T-cell (primary cell): ENCODE measurements around the gene SSX5. TPM values are rescaled to one million over a fixed set of nuclear protein-coding genes. Genes with fewer than 3 reads are reported as not detected.
"Not testable (repeated sequence)": the region's sequence is repeated elsewhere in the genome, so short reads cannot be mapped to it uniquely, and the experiment has no call there.

Experiments
- ATAC-seq, 4 experiments: fragments of 200-7000 bp in 3 of 4; fragments of 150-1000 bp in 1 of 4; cut with Tn5 transposase; replicated peaks in 1 of 4; 1 replicate in 3 of 4; 2 replicates in 1 of 4; pipeline ENCODE4 v1.10.0; 2021; ENCODE audit warnings: moderate library complexity in 3 of 4, mild to moderate bottlenecking in 2 of 4, moderate number of reproducible peaks in 1 of 4
- CTCF ChIA-PET, 2 donors: fragments of 300-600 bp; sonication (Branson Sonifier 250); formaldehyde crosslinking; loops; one replicate each; lab custom pipeline; 2022; ENCODE audit warnings: antibody characterized with exemption in 2 of 2; lab: Charles Lee
- POLR2A ChIA-PET, 2 donors: fragments of 300-600 bp; sonication (Branson Sonifier 250); formaldehyde crosslinking; loops; one replicate each; lab custom pipeline; 2022; ENCODE audit warnings: antibody characterized with exemption in 2 of 2; lab: Charles Lee
- DNase-seq, 35 experiments: peaks; one replicate each; pipeline versions ENCODE4 v3.0.0 to v3.0.0-alpha.2; 2013 to 2023
- H3K27ac ChIP-seq: one replicate; pipeline ENCODE4 v1.5.1; 2013; ENCODE audit warnings: low read length
- H3K27me3 ChIP-seq, 2 experiments: replicated peaks in 1 of 2; 1 replicate in 1 of 2; 2 replicates in 1 of 2; pipeline versions ENCODE4 v1.6.1 to v1.7.0; 2013; ENCODE audit warnings: low read length in 1 of 2, mixed read lengths in 1 of 2; ENCODE audit not compliant: control insufficient read depth in 2 of 2, insufficient read depth in 2 of 2; ENCODE audit errors: extremely low read depth in 1 of 2
- H3K36me3 ChIP-seq, 2 donors: 1 replicate in 1 of 2; 2 replicates in 1 of 2; pipeline versions ENCODE4 v1.6.1 to v1.7.0; 2013; ENCODE audit warnings: low read length in 1 of 2; ENCODE audit not compliant: control insufficient read depth in 2 of 2, insufficient read depth in 1 of 2; ENCODE audit errors: extremely low read depth in 1 of 2
- H3K4me1 ChIP-seq, 2 experiments: 1 replicate in 1 of 2; 2 replicates in 1 of 2; pipeline versions ENCODE4 v1.6.1 to v1.7.0; 2013; ENCODE audit warnings: low read length in 2 of 2, mixed read lengths in 1 of 2; ENCODE audit not compliant: insufficient read depth in 2 of 2, control insufficient read depth in 1 of 2; ENCODE audit errors: extremely low read depth in 1 of 2
- H3K4me3 ChIP-seq, 2 donors: 1 replicate in 1 of 2; 2 replicates in 1 of 2; pipeline versions ENCODE4 v1.5.1 to v1.7.0; 2013; ENCODE audit warnings: mild to moderate bottlenecking in 2 of 2, low read length in 1 of 2, moderate library complexity in 1 of 2; ENCODE audit not compliant: control insufficient read depth in 1 of 2; ENCODE audit errors: extremely low read depth in 1 of 2
- H3K9me3 ChIP-seq: 2 replicates; pipeline ENCODE4 v1.7.0; 2013
- H3K27ac Mint-ChIP-seq, 2 donors: one replicate each; pipeline ENCODE4 v1.8.0; 2020 to 2021; ENCODE audit warnings: mild to moderate bottlenecking in 2 of 2, mixed read lengths in 2 of 2
- H3K27me3 Mint-ChIP-seq, 2 donors: one replicate each; pipeline ENCODE4 v1.8.0; 2021 to 2022; ENCODE audit warnings: mixed read lengths in 2 of 2
- H3K36me3 Mint-ChIP-seq: one replicate; pipeline ENCODE4 v1.8.0; 2021; ENCODE audit warnings: mixed read lengths
- H3K4me1 Mint-ChIP-seq, 3 donors: one replicate each; pipeline ENCODE4 v1.8.0; 2020 to 2022; ENCODE audit warnings: mixed read lengths in 3 of 3, mild to moderate bottlenecking in 1 of 3
- H3K4me3 Mint-ChIP-seq, 3 donors: one replicate each; pipeline ENCODE4 v1.8.0; 2020 to 2022; ENCODE audit warnings: mild to moderate bottlenecking in 3 of 3, mixed read lengths in 3 of 3, moderate library complexity in 3 of 3
- H3K9me3 Mint-ChIP-seq, 3 donors: one replicate each; pipeline ENCODE4 v1.8.0; 2020 to 2022; ENCODE audit warnings: mixed read lengths in 3 of 3
- WGBS: methylation state at CpG from one replicate; pipeline ENCODE4 v1.1.5; 2013; ENCODE audit warnings: missing lambda C conversion rate; ENCODE audit not compliant: insufficient coverage; 5-methylcytosine and 5-hydroxymethylcytosine counted together
- total RNA-seq, 35 experiments: library from RNA in 6 of 35; stranded (reverse) in 6 of 35; fragments of 120-200 nt in 1 of 35; gene quantifications; one replicate each; pipeline versions ENCODE4 v1.2.1 to v1.2.4 and lab custom pipeline; 2013 to 2026

The SSX5 gene
- total RNA-seq, 5 donors from 2014 or later (not counting 1 experiment from before 2014, with no cell fraction given) = not detected

- H3K36me3 Mint-ChIP-seq, H3K27me3 ChIP-seq, H3K27me3 Mint-ChIP-seq, H3K27ac Mint-ChIP-seq, H3K9me3 Mint-ChIP-seq, H3K27ac ChIP-seq, H3K9me3 ChIP-seq, H3K4me3 Mint-ChIP-seq, H3K4me3 ChIP-seq, CTCF ChIA-PET, H3K36me3 ChIP-seq, H3K4me1 ChIP-seq, POLR2A ChIA-PET: not testable (repeated sequence)
- WGBS = no CpG with 5 or more reads among the region's 2 CpGs
- peaks cover 20 to 32% (median 26%) of the 10 kb centered on the region in 3 donors for H3K4me1 Mint-ChIP-seq
- DNase-seq (peak in 1 of 35 experiments; percentile 0), ATAC-seq (peak; percentile 86 to 96 (median 94))
Measured at GRCh38 chrX:48141810-48142508, 54.6 kb downstream of the SSX5 start.

GRCh38 chrX:48139076-48139475, 57.5 kb downstream of the SSX5 start:
- H3K4me3 ChIP-seq, H3K27me3 ChIP-seq, H3K4me3 Mint-ChIP-seq, ATAC-seq, H3K36me3 Mint-ChIP-seq, H3K27me3 Mint-ChIP-seq, H3K27ac Mint-ChIP-seq, H3K9me3 Mint-ChIP-seq, H3K36me3 ChIP-seq, H3K27ac ChIP-seq, H3K4me1 ChIP-seq, POLR2A ChIA-PET, H3K9me3 ChIP-seq, CTCF ChIA-PET, DNase-seq: not testable (repeated sequence)
- WGBS = no CpG with 5 or more reads among the region's 33 CpGs
- H3K4me1 Mint-ChIP-seq = peaks cover 15 to 23% (median 17%) of the 10 kb centered on the region in 3 donors

Other genes starting within 250 kb of the SSX5 start
- gene ZNF182, start 192.8 kb downstream of the SSX5 start, total RNA-seq = 10 to 100 TPM in 3 of 5 donors, 1 to 10 TPM in 2; 7.7 to 13.0 (median 11.4) TPM
- gene SPACA5, start 189.8 kb downstream of the SSX5 start, total RNA-seq = not detected
- gene ZNF630, start 125.2 kb downstream of the SSX5 start, total RNA-seq = 1 to 10 TPM; 2.1 to 3.3 (median 2.7) TPM
- not detected for gene SPACA5B, start 66.2 kb downstream of the SSX5 start, total RNA-seq
- under 1 TPM in 3 of 5 donors, not detected in 2; 0.26 to 0.32 (median 0.29) TPM for gene SSX1, start 58.6 kb upstream of the SSX5 start, total RNA-seq
- gene SSX3, start 159.9 kb upstream of the SSX5 start, total RNA-seq = not detected
- not detected for gene SSX4, start 186.7 kb upstream of the SSX5 start, total RNA-seq
- gene SSX4B, start 215.2 kb upstream of the SSX5 start, total RNA-seq = not detected